Ishikawa (cell line): ENCODE measurements around the gene YTHDF1.
A peak's percentile ranks its signal among the peaks of the same experiment; 100 is the strongest.

Source experiments
- CEBPB ChIP-seq: IDR thresholded peaks from 2 replicates; pipeline ENCODE4 v1.6.1; 2012
- CREB1 ChIP-seq: IDR thresholded peaks from 2 replicates; pipeline ENCODE4 v1.6.1; 2012; ENCODE audit warnings: low read depth
- EGR1 ChIP-seq: IDR thresholded peaks from 2 replicates; pipeline ENCODE4 v1.6.1; 2012
- EP300 ChIP-seq: IDR thresholded peaks from 2 replicates; pipeline ENCODE4 v1.6.1; 2012; ENCODE audit warnings: borderline replicate concordance
- FOXM1 ChIP-seq: IDR thresholded peaks from 2 replicates; pipeline ENCODE4 v1.6.1; 2012; ENCODE audit warnings: low read depth, borderline replicate concordance
- MAX ChIP-seq: IDR thresholded peaks from 2 replicates; pipeline ENCODE4 v1.6.1; 2012
- NFIC ChIP-seq: IDR thresholded peaks from 2 replicates; pipeline ENCODE4 v1.6.1; 2012
- RAD21 ChIP-seq: IDR thresholded peaks from 2 replicates; pipeline ENCODE4 v1.6.1; 2012; ENCODE audit warnings: low read depth
- REST ChIP-seq: IDR thresholded peaks from 2 replicates; pipeline ENCODE4 v1.6.1; 2012; ENCODE audit warnings: low read depth, mild to moderate bottlenecking
- TAF1 ChIP-seq: IDR thresholded peaks from 2 replicates; pipeline ENCODE4 v1.6.1; 2012; ENCODE audit warnings: low read depth, mild to moderate bottlenecking
- TCF12 ChIP-seq: IDR thresholded peaks from 2 replicates; pipeline ENCODE4 v1.6.1; 2012; ENCODE audit warnings: low read depth
- TEAD4 ChIP-seq: IDR thresholded peaks from 2 replicates; pipeline ENCODE4 v1.6.1; 2012
- USF1 ChIP-seq: IDR thresholded peaks from 2 replicates; pipeline ENCODE4 v1.6.1; 2012
- YY1 ChIP-seq: IDR thresholded peaks from 2 replicates; pipeline ENCODE4 v1.6.1; 2012; ENCODE audit warnings: low read depth
- ZBTB7A ChIP-seq: IDR thresholded peaks from 2 replicates; pipeline ENCODE4 v1.6.1; 2012; ENCODE audit warnings: low read depth

Gene YTHDF1

GRCh38 chr20:63234693-63235398, 18.9 kb upstream of the YTHDF1 start:
- TF ChIP-seq MAX = no peak
- no peak for TF ChIP-seq ZBTB7A
- peak; percentile 39; the same call in 1 of the 2 replicates for TF ChIP-seq RAD21
- TF ChIP-seq EP300 = no peak
- no peak for TF ChIP-seq TEAD4
- no peak for TF ChIP-seq CREB1
- TF ChIP-seq YY1 = no peak

- TF ChIP-seq RAD21 (no peak), ZBTB7A (no peak), FOXM1 (no peak), CREB1 (no peak)
Measured at GRCh38 chr20:63233924-63234323, 18.0 kb upstream of the YTHDF1 start.

GRCh38 chr20:63233061-63233344, 17.1 kb upstream of the YTHDF1 start:
- TF ChIP-seq CEBPB (no peak), EP300 (no peak), USF1 (no peak), NFIC (no peak), FOXM1 (no peak)

- TF ChIP-seq REST = no peak
- no peak for TF ChIP-seq CREB1
- TF ChIP-seq TEAD4 = no peak
- no peak for TF ChIP-seq YY1
- TF ChIP-seq EP300 = no peak
- TF ChIP-seq MAX = no peak
- no peak for TF ChIP-seq CEBPB
- no peak for TF ChIP-seq FOXM1
- no peak for TF ChIP-seq TCF12
- TF ChIP-seq EGR1 = no peak
- no peak for TF ChIP-seq USF1
- no peak for TF ChIP-seq NFIC
- TF ChIP-seq TAF1 = no peak
Measured at GRCh38 chr20:63232235-63233060, 16.5 kb upstream of the YTHDF1 start.

- no peak for TF ChIP-seq EGR1
- no peak for TF ChIP-seq REST
- TF ChIP-seq YY1 = no peak
- no peak for TF ChIP-seq ZBTB7A
- TF ChIP-seq RAD21 = no peak
- no peak for TF ChIP-seq NFIC
- TF ChIP-seq CEBPB = no peak
- no peak for TF ChIP-seq TAF1
- no peak for TF ChIP-seq TCF12
- no peak for TF ChIP-seq TEAD4
- TF ChIP-seq CREB1 = no peak
- TF ChIP-seq FOXM1 = no peak
- TF ChIP-seq EP300 = no peak
- no peak for TF ChIP-seq MAX
- no peak for TF ChIP-seq USF1
Measured at GRCh38 chr20:63230800-63231268, 14.9 kb upstream of the YTHDF1 start.
